Heart left ventricle (tissue), 13 donors: ENCODE measurements around the gene TACC2.

Experiments used
- CTCF ChIP-seq, 12 donors: fragments of 200-600 bp; sonication (generic) in 4 of 12; IDR thresholded peaks; one replicate each; pipeline versions ENCODE4 v1.5.0 to v1.8.0; 2018 to 2022; ENCODE audit warnings: antibody characterized with exemption in 12 of 12, mild to moderate bottlenecking in 5 of 12
- POLR2A ChIP-seq, 2 donors: fragments of 450-650 bp; IDR thresholded peaks; one replicate each; pipeline ENCODE4 v1.6.1; 2017; ENCODE audit warnings: antibody characterized with exemption in 2 of 2, mild to moderate bottlenecking in 2 of 2, moderate library complexity in 2 of 2
- donor health status: ischemic (EF 13 %, LVEDD 7.1; RV severe dilation, severe dysfunction).
- donor health status: DM: no; HTN: yes; CAD: no.
- donor health status: DM: no; HTN: no; CAD: no.
- donor health status: ischemic (EF 25% LVEDD 6.9; RV normal size, moderate dysfunction).
- donor health status: ischemic (EF 25% LVEDD 5.7; RV mildly dilated, moderate dysfunction).
- donor health status: ischemic (EF 35%, LVEDD 5.7; RV mildly dilated, moderate dysfunction).
- donor health status: nonischemic (EF 11% LVEDD 7.7; RV severe dilation, severe dysfunction).
- donor health status: DM: yes; HTN: yes; CAD: no.
- donor health status: PGD.
- donor health status: ischemic (EF 29% LVEDD 5.4; RV normal size, mild dysfunction).
- donor health status: nonischemic (EF 23%, LVEDD 6.1; RV moderate dilation, normal function).

DNA sequence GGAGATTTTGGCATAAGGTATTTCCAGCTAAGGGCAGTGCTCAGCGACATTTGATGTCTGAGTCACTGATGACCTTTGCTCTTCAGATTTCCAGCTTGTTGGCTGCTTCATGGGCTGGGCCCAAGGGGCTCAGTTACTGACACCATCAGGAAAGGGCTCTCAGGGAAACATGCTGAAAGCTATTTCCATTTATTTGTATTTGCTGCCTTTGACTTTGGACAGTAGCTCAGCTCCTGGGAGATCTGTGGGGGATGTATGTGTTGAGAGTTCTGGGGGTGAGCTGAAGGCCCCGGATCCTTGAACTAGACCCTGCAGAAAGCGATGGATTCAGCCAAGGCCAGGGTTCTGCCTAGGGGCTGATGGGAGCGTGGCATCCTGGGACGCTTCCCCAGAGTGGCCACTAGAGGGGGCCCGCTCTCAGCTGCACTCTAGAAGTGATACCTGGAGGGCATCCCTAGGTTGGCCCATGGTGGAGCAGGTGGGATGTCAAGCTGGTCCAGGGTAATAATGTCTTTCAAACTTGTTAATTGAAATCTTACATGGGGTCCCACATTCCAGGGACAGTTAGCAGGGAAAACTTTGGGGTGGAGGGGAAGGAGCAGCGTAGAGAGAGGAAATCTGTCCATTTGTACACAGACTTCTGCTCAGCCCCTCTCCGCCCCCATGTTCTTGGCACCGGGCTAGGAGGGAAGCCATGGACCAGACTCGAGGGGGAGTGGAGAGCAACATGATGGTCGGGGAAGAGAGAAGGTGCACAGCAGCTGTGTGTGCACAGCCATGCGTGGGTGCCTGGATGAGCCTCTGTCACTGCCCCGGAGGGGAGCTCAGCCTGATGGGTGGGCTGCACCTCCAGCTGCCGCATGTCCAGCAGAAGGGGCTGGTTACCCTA lies 279.1 kb downstream of the TACC2 start:
- peak; percentile 73 to 97 (median 91) for TF ChIP-seq CTCF (IDR thresholded peaks at IDR 0.05)
- no peak for TF ChIP-seq POLR2A (IDR thresholded peaks at IDR 0.05)
